ENCODE results near the gene PLOD2. TPM values are rescaled to one million over a fixed set of nuclear protein-coding genes. Genes with fewer than 3 reads are reported as not detected.

PLOD2 gene
- total RNA-seq, 2 donors from 2014 or later, result 63.8 to 64.1 TPM

Other genes with a start within 250 kb of the PLOD2 start
- gene PLSCR4, start 89.9 kb upstream of the PLOD2 start, total RNA-seq, result 10 to 100 TPM; 37.7 to 53.4 TPM